K562 (cell line): ENCODE measurements around the gene FEM1B. TPM values are rescaled to one million over a fixed set of nuclear protein-coding genes. Genes with fewer than 3 reads are reported as not detected.

Experiments
- AFF4 ChIP-seq: sonication (generic); formaldehyde crosslinking; IDR thresholded peaks from 2 replicates; pipeline ENCODE4 v1.8.0; 2023; ENCODE audit warnings: mild to moderate bottlenecking, missing genetic modification reagents
- CAMTA2 ChIP-seq: fragments of 250-450 bp; sonication (Bioruptor Pico); conservative IDR thresholded peaks from 2 replicates; pipeline ENCODE4 v1.5.1; 2022
- CBX3 ChIP-seq, 2 experiments: IDR thresholded peaks; 1 replicate in 1 of 2; 2 replicates in 1 of 2; pipeline ENCODE4 v1.6.1; 2012; ENCODE audit warnings: inconsistent platforms in 2 of 2, low read length in 2 of 2, borderline replicate concordance in 1 of 2, control low read depth in 1 of 2
- FOXM1 ChIP-seq, 2 experiments: fragments of 450-650 bp in 1 of 2; sonication (generic) in 1 of 2; formaldehyde crosslinking in 1 of 2; IDR thresholded peaks; 2 replicates each; pipeline versions ENCODE4 v1.6.1 to v1.9.0; 2017 to 2022; ENCODE audit warnings: low read depth in 2 of 2, mild to moderate bottlenecking in 2 of 2, missing genetic modification reagents in 1 of 2, moderate library complexity in 1 of 2
- KLF16 ChIP-seq: IDR thresholded peaks from 2 replicates; pipeline ENCODE4 v1.6.1; 2016; ENCODE audit warnings: antibody characterized with exemption
- MCM5 ChIP-seq: fragments of 450-650 bp; IDR thresholded peaks from 2 replicates; pipeline ENCODE4 v1.6.1; 2016; ENCODE audit warnings: low read depth
- NFATC3 ChIP-seq: fragments of 450-650 bp; IDR thresholded peaks from 2 replicates; pipeline ENCODE4 v1.6.1; 2017; ENCODE audit warnings: mild to moderate bottlenecking
- NR2C1 ChIP-seq, 2 experiments: fragments of 450-650 bp; IDR thresholded peaks; 2 replicates each; pipeline ENCODE4 v1.6.1; 2017; ENCODE audit warnings: mild to moderate bottlenecking in 2 of 2, antibody characterized with exemption in 1 of 2, inconsistent platforms in 1 of 2, missing compliant biosample characterization in 1 of 2, missing genetic modification characterization in 1 of 2
- NR2C2 ChIP-seq, 2 experiments: fragments of 200-800 bp in 1 of 2; sonication (Bioruptor generic) in 1 of 2; sonication (generic) in 1 of 2; formaldehyde crosslinking in 1 of 2; IDR thresholded peaks; 2 replicates each; pipeline versions ENCODE4 v1.6.1 to v1.8.0; 2016 to 2022; ENCODE audit warnings: mild to moderate bottlenecking in 1 of 2, missing compliant biosample characterization in 1 of 2, missing genetic modification characterization in 1 of 2, missing genetic modification reagents in 1 of 2
- PKNOX1 ChIP-seq: fragments of 450-650 bp; IDR thresholded peaks from 2 replicates; pipeline ENCODE4 v1.6.1; 2016
- POLR2B ChIP-seq: fragments of 450-650 bp; IDR thresholded peaks from 2 replicates; pipeline ENCODE4 v1.6.1; 2018; ENCODE audit warnings: low read depth; ENCODE audit not compliant: partially characterized antibody
- RFX5 ChIP-seq: IDR thresholded peaks from 2 replicates; pipeline ENCODE4 v1.6.1; 2011; ENCODE audit warnings: low read depth, mild to moderate bottlenecking, improper control_type of control experiment, low read length
- polyA plus RNA-seq, 8 experiments: library from polyadenylated mRNA; depleted of rRNA in 4 of 8; stranded (reverse) in 5 of 8; unstranded in 3 of 8; fragments of >200 nt; fragmentation: Nextera tagmentation in 2 of 8; fragmentation: Illumina TruSeq in 1 of 8; extraction: Ambion mirVana in 2 of 8; extraction: Trizol in 1 of 8; gene quantifications; 2 replicates each; pipeline versions ENCODE4 v1.2.1 to v1.2.3, GENCODE V29; 2011 to 2014; ENCODE audit warnings: inconsistent platforms in 1 of 8, missing spikeins in 1 of 8
- total RNA-seq, 7 experiments: library from RNA; depleted of rRNA in 6 of 7; stranded (reverse); fragments of >200 nt in 6 of 7; fragmentation: Illumina TruSeq in 2 of 7; extraction: Trizol in 2 of 7; gene quantifications; 2 replicates each; pipeline versions ENCODE4 v1.2.1 to v1.2.3, GENCODE V29; 2011 to 2021; ENCODE audit warnings: low replicate concordance in 1 of 7
- TF ChIP-seq, protein P1 (sequence below), 2 experiments: fragments of 450-650 bp; conservative IDR thresholded peaks; 2 replicates each; pipeline ENCODE4 v1.6.1; 2017; ENCODE audit warnings: mild to moderate bottlenecking in 2 of 2, moderate library complexity in 2 of 2
- TF ChIP-seq, protein P2 (sequence below), 2 experiments: fragments of 150-350 bp in 1 of 2; IDR thresholded peaks; 2 replicates each; pipeline ENCODE4 v1.6.1; 2012 to 2016; ENCODE audit warnings: low read depth in 2 of 2, low read length in 2 of 2, mild to moderate bottlenecking in 1 of 2, moderate library complexity in 1 of 2
- TF ChIP-seq, protein P3 (sequence below): sonication (generic); formaldehyde crosslinking; IDR thresholded peaks from 2 replicates; pipeline ENCODE4 v1.8.0; 2022; ENCODE audit warnings: mild to moderate bottlenecking, missing genetic modification reagents

The FEM1B gene
- total and polyA plus RNA-seq, 9 of the 15 experiments (the other 6 are each of a cell fraction or from before 2014, with no cell fraction given), result 5.9 to 61.6 (median 20.1) TPM

GRCh38 chr15:68277603-68278344, at the start of gene FEM1B (continued):
- TF ChIP-seq, protein P1, sequence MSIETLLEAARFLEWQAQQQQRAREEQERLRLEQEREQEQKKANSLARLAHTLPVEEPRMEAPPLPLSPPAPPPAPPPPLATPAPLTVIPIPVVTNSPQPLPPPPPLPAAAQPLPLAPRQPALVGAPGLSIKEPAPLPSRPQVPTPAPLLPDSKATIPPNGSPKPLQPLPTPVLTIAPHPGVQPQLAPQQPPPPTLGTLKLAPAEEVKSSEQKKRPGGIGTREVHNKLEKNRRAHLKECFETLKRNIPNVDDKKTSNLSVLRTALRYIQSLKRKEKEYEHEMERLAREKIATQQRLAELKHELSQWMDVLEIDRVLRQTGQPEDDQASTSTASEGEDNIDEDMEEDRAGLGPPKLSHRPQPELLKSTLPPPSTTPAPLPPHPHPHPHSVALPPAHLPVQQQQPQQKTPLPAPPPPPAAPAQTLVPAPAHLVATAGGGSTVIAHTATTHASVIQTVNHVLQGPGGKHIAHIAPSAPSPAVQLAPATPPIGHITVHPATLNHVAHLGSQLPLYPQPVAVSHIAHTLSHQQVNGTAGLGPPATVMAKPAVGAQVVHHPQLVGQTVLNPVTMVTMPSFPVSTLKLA (conservative IDR thresholded peaks at IDR 0.05), result peak; percentile 83 to 92
- TF ChIP-seq KLF16, result peak; percentile 51; the same call in 1 of the 2 replicates
- TF ChIP-seq POLR2B, result peak; percentile 80
- TF ChIP-seq NR2C1 (IDR thresholded peaks at IDR 0.05), result peak; percentile 58
- TF ChIP-seq NR2C1 (tag; IDR thresholded peaks at IDR 0.05), result peak; percentile 65
- TF ChIP-seq CAMTA2, result no peak
- no peak for TF ChIP-seq FOXM1 (IDR thresholded peaks at IDR 0.05; ENCODE audit: low read depth)
- TF ChIP-seq FOXM1 (CRISPR knock-in tag; IDR thresholded peaks at IDR 0.05; ENCODE audit: low read depth), result no peak
- TF ChIP-seq, protein P2, sequence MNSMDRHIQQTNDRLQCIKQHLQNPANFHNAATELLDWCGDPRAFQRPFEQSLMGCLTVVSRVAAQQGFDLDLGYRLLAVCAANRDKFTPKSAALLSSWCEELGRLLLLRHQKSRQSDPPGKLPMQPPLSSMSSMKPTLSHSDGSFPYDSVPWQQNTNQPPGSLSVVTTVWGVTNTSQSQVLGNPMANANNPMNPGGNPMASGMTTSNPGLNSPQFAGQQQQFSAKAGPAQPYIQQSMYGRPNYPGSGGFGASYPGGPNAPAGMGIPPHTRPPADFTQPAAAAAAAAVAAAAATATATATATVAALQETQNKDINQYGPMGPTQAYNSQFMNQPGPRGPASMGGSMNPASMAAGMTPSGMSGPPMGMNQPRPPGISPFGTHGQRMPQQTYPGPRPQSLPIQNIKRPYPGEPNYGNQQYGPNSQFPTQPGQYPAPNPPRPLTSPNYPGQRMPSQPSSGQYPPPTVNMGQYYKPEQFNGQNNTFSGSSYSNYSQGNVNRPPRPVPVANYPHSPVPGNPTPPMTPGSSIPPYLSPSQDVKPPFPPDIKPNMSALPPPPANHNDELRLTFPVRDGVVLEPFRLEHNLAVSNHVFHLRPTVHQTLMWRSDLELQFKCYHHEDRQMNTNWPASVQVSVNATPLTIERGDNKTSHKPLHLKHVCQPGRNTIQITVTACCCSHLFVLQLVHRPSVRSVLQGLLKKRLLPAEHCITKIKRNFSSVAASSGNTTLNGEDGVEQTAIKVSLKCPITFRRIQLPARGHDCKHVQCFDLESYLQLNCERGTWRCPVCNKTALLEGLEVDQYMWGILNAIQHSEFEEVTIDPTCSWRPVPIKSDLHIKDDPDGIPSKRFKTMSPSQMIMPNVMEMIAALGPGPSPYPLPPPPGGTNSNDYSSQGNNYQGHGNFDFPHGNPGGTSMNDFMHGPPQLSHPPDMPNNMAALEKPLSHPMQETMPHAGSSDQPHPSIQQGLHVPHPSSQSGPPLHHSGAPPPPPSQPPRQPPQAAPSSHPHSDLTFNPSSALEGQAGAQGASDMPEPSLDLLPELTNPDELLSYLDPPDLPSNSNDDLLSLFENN (IDR thresholded peaks at IDR 0.05; ENCODE audit: low read depth in 2 of 2, low read length in 2 of 2), result no peak
- TF ChIP-seq, protein P3, sequence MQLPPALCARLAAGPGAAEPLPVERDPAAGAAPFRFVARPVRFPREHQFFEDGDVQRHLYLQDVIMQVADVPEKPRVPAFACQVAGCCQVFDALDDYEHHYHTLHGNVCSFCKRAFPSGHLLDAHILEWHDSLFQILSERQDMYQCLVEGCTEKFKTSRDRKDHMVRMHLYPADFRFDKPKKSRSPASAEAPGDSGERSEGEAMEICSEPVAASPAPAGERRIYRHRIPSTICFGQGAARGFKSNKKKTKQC (CRISPR knock-in tag), result peak; percentile 55
- TF ChIP-seq MCM5, result no peak
- TF ChIP-seq PKNOX1, result peak; percentile 68
- no peak; the same call in 1 of the 2 replicates for TF ChIP-seq AFF4 (CRISPR knock-in tag)
- TF ChIP-seq CBX3 (IDR thresholded peaks at IDR 0.05; ENCODE audit: borderline replicate concordance in 1 of 2, low read length in 2 of 2), result peak in 1 of 2 experiments; percentile 92; a peak in 2 of 3 replicates
- no peak for TF ChIP-seq RFX5
- TF ChIP-seq NFATC3, result no peak
- TF ChIP-seq NR2C2 (CRISPR knock-in tag; IDR thresholded peaks at IDR 0.05), result 0 out of 2 replicates have a peak, but pooled peaks have one; percentile 24
- TF ChIP-seq NR2C2 (tag; IDR thresholded peaks at IDR 0.05), result peak; percentile 89
